Heart left ventricle (tissue), 13 donors: ENCODE measurements around the gene PPP1R14C.
"Not testable (repeated sequence)": the region's sequence is repeated elsewhere in the genome, so short reads cannot be mapped to it uniquely, and the experiment has no call there.

Source experiments
- POLR2A ChIP-seq, 2 donors: fragments of 450-650 bp; IDR thresholded peaks; one replicate each; pipeline ENCODE4 v1.6.1; 2017; ENCODE audit warnings: antibody characterized with exemption in 2 of 2, mild to moderate bottlenecking in 2 of 2, moderate library complexity in 2 of 2
- TF ChIP-seq, protein P1 (sequence below), 12 donors: fragments of 200-600 bp; sonication (generic) in 4 of 12; IDR thresholded peaks; one replicate each; pipeline versions ENCODE4 v1.5.0 to v1.8.0; 2018 to 2022; ENCODE audit warnings: antibody characterized with exemption in 12 of 12, mild to moderate bottlenecking in 5 of 12
- donor health status: ischemic (EF 13 %, LVEDD 7.1; RV severe dilation, severe dysfunction).
- donor health status: DM: no; HTN: yes; CAD: no.
- donor health status: DM: no; HTN: no; CAD: no.
- donor health status: ischemic (EF 25% LVEDD 6.9; RV normal size, moderate dysfunction).
- donor health status: ischemic (EF 25% LVEDD 5.7; RV mildly dilated, moderate dysfunction).
- donor health status: ischemic (EF 35%, LVEDD 5.7; RV mildly dilated, moderate dysfunction).
- donor health status: nonischemic (EF 11% LVEDD 7.7; RV severe dilation, severe dysfunction).
- donor health status: DM: yes; HTN: yes; CAD: no.
- donor health status: PGD.
- donor health status: ischemic (EF 29% LVEDD 5.4; RV normal size, mild dysfunction).
- donor health status: nonischemic (EF 23%, LVEDD 6.1; RV moderate dilation, normal function).

GRCh38 chr6:150187433-150187832 lies 44.6 kb downstream of the PPP1R14C start:
- TF ChIP-seq POLR2A (IDR thresholded peaks at IDR 0.05): not testable (repeated sequence)
- TF ChIP-seq, protein P1, sequence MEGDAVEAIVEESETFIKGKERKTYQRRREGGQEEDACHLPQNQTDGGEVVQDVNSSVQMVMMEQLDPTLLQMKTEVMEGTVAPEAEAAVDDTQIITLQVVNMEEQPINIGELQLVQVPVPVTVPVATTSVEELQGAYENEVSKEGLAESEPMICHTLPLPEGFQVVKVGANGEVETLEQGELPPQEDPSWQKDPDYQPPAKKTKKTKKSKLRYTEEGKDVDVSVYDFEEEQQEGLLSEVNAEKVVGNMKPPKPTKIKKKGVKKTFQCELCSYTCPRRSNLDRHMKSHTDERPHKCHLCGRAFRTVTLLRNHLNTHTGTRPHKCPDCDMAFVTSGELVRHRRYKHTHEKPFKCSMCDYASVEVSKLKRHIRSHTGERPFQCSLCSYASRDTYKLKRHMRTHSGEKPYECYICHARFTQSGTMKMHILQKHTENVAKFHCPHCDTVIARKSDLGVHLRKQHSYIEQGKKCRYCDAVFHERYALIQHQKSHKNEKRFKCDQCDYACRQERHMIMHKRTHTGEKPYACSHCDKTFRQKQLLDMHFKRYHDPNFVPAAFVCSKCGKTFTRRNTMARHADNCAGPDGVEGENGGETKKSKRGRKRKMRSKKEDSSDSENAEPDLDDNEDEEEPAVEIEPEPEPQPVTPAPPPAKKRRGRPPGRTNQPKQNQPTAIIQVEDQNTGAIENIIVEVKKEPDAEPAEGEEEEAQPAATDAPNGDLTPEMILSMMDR (IDR thresholded peaks at IDR 0.05): not testable (repeated sequence)
